Nephron progenitor cell (in vitro differentiated cells): ENCODE data around the gene ASPSCR1.
A peak's percentile ranks its signal among the peaks of the same experiment; 100 is the strongest.

Source experiments
- DNase-seq: peaks from one replicate; pipeline ENCODE4 v3.0.0; 2021
- H3K27ac Mint-ChIP-seq: 2 replicates; pipeline ENCODE4 v1.8.0; 2021; ENCODE audit warnings: mild to moderate bottlenecking, moderate library complexity, mixed read lengths
- H3K27me3 Mint-ChIP-seq: 2 replicates; pipeline ENCODE4 v1.8.0; 2021; ENCODE audit warnings: mild to moderate bottlenecking, low read depth, mixed read lengths; ENCODE audit not compliant: poor library complexity
- H3K36me3 Mint-ChIP-seq: 2 replicates; pipeline ENCODE4 v1.8.0; 2021; ENCODE audit warnings: low read depth, mixed read lengths
- H3K4me1 Mint-ChIP-seq: 2 replicates; pipeline ENCODE4 v1.8.0; 2021; ENCODE audit warnings: mixed read lengths
- H3K4me3 Mint-ChIP-seq: 2 replicates; pipeline ENCODE4 v1.8.0; 2021; ENCODE audit warnings: mild to moderate bottlenecking, moderate library complexity, mixed read lengths
- H3K9me3 Mint-ChIP-seq: 2 replicates; pipeline ENCODE4 v1.8.0; 2021; ENCODE audit warnings: mild to moderate bottlenecking, moderate library complexity, mixed read lengths
- CTCF ChIP-seq: fragments of 200-600 bp; sonication (generic); IDR thresholded peaks from 2 replicates; pipeline ENCODE4 v1.5.0; 2021; ENCODE audit warnings: antibody characterized with exemption

ASPSCR1 gene

DNA sequence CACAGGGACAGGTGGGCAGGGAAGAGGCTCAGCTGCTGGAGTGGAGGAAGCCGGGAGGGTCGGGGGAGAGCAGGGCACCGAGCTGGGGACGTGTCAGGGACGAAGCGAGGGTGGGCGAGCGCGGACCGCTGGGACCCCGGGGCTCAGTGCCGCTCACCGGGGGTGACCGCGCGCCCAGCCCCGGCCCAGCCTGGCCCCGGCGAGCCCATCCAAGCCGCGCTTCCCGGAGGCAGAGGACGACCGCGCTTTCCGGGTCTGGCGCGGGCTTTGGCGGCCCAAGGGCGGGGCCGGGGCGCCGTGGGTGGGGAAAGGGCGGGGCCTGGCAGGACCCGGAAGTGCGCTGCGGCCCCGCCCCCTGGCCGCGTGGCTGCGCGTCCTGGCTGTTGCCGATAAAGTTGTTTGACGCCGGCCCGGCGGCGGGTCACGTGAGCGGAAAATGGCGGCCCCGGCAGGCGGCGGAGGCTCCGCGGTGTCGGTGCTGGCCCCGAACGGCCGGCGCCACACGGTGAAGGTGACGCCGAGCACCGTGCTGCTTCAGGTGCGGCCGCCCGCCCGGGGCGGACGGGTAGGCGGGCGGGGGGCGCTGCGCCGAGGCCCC, at the start of gene ASPSCR1:
ASPSCR1 (plus strand) TSS at position 419 of the 598 bp plus-strand sequence; CDS start at position 437, 18 bp downstream.
- Mint-ChIP-seq H3K4me3 (peak within 1 kb of the TSS; percentile 91), H3K36me3 (peaks cover 25% of the 10 kb centered on the region), H3K9me3 (peaks cover 23% of the 10 kb centered on the region), H3K27me3 (peaks cover 11% of the 10 kb centered on the region), H3K4me1 (peaks cover 33% of the 10 kb centered on the region), H3K27ac (peak within 1 kb of the TSS; percentile 51)
- DNase-seq = peak; percentile 95
- TF ChIP-seq CTCF = no peak

DNA sequence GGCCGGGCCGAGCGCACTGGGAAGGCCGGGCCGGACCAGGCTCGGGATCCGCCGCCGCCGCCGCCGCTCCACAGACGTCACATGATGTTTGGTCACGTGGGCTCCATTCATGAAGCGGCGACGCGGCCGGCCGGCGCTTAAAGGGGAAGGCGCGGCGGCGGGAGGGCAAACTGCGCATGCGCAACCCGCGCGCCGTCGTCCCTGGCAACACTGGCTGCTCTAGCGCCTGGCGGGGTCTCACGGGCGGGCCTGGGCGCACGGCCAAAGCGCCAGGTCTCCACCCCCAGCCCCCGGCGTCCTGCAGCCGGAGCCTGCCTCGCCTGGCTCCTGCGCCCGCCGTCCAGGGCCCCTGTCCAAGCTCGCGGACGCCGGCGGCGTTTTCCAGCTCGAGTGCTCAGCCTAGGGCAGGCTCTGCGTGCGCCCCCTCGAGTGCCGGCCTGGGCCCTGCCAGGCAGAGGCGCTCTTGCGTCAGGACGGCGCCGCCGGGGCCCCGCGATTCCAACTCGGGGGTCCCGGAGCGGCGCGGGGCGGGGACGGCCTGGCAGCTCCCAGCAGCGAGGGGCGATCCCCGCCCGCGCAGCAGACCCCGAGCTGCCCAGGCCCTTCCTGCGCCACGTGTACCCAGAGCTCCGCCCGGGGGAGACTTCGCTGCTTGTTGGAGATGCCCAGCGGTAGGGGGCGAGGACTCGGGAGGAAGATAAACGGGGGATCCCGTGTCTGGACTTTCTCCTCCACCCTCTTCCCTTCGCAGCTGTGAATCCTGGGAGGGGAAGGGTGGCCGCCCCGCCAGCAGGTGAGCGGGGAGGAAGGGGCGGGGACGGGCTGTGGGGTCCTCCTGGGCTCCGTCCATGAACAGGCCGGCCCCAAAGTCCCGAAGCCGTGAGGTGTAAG, 49.5 kb upstream of the ASPSCR1 start, which contains the start of gene MAFG:
MAFG (minus strand) TSS at position 83 of the 891 bp plus-strand sequence. CDS start 4,550 bp downstream, outside the sequence.
- peak; percentile 94 for DNase-seq
- Mint-ChIP-seq H3K4me3 (peak within 1 kb of the TSS; percentile 80), H3K9me3 (no peaks in the 10 kb centered on the region), H3K4me1 (peaks cover 41% of the 10 kb centered on the region), H3K27ac (peak within 1 kb of the TSS; percentile 94), H3K36me3 (no peaks in the 10 kb centered on the region), H3K27me3 (no peaks in the 10 kb centered on the region)
- peak; percentile 20 for TF ChIP-seq CTCF

DNA sequence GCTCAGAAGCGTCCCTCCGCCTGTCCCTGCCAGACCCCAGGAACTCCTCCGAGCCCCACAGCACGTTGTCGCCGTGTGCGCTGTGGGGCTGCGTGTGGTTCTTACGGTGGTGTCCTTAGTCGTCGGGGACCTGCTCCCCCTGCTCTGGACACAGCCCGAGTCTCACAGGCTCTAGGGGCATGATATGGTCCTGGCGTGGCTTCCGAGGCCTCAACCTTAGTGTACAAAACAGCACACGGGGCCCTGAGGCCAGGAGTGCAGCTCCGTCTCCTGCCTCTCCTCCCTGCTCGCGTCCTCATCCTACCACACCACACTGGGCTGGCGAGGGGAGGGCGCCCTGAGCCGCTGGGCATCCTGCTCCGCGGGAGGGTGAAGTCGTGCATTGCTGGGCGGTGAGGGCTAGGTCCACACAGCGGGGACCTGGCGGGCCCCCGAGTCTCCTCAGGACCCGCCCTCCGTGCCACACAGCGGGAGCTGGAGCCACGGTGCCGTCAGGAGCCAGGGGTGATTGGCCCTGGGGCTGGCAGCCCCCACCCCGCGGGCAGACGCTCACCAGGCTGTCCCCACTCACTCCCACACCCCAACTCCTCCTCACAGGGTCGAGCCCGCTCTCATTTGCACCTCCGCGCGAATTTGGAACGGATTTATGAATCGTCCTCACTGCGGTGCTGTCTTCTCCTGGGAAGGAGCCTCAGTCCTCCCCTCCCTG, 48.7 kb upstream of the ASPSCR1 start:
- H3K4me1 Mint-ChIP-seq = peaks cover 35% of the 10 kb centered on the region
- no peaks in the 10 kb centered on the region for H3K27me3 Mint-ChIP-seq
- no peak for TF ChIP-seq CTCF
- H3K4me3 Mint-ChIP-seq = peak overlapping the region; percentile 76
- H3K36me3 Mint-ChIP-seq = no peaks in the 10 kb centered on the region
- H3K27ac Mint-ChIP-seq = no peak overlapping the region
- DNase-seq = no peak
- no peaks in the 10 kb centered on the region for H3K9me3 Mint-ChIP-seq

DNA sequence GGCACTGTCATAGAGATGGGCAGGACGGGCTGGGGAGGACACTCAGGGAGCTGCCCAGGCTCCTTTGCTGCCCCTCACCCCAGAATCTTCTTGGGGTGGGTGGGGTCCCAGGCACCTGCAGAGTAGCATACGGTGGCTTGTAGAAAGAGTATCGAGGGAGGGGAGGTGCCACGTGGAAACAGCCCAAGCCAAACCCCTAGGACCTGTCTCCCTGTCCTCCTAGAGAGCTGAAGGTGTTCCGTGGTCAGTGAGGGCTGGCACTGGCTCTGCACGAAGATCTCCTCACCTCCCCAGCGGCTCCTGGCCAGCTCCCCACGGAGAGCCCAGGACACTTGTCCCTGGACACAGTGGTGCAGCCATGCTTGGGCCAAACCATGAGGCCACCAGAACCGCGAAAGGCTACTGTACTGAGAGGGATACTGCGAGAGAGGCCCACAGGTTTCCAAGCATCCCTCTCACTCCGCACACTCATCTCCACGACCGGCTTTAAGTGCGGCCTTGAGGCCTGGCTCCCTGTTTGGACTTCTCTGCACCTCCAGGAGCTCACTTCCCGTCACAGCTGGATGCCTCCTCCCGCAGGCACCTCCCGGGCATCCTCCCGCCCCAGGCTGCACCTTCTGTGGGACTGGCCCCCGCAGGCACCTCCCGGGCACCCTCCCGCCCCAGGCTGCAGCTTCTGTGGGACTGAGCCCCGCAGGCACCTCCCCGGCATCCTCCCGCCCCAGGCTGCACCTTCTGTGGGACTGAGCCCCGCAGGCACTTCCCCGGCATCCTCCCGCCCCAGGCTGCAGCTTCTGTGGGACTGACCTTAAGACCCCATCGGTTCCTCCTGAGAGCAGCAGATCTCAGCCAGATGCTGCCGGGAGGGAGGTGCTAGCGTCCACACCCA, 47.9 kb upstream of the ASPSCR1 start:
- DNase-seq = no peak
- no peaks in the 10 kb centered on the region for H3K9me3 Mint-ChIP-seq
- H3K27ac Mint-ChIP-seq = no peak overlapping the region
- H3K4me1 Mint-ChIP-seq = peaks cover 28% of the 10 kb centered on the region
- H3K4me3 Mint-ChIP-seq = peak overlapping the region; percentile 76
- no peaks in the 10 kb centered on the region for H3K27me3 Mint-ChIP-seq
- H3K36me3 Mint-ChIP-seq = no peaks in the 10 kb centered on the region
- TF ChIP-seq CTCF = no peak
